Measurements from ENCODE around the gene PPFIA1.

The PPFIA1 gene

GRCh38 chr11:70296681-70297080 is 26.2 kb downstream of the PPFIA1 start:
- FAIRE-seq = no peak
- DNase-seq (ENCODE audit: low spot score) = no peak

GRCh38 chr11:70297341-70297740 is 26.9 kb downstream of the PPFIA1 start:
- FAIRE-seq (no peak), DNase-seq (ENCODE audit: low spot score) (peak; percentile 20)

- no peak for FAIRE-seq
Observed at GRCh38 chr11:70298243-70298915, 27.9 kb downstream of the PPFIA1 start.

GRCh38 chr11:70299636-70300035 is 29.1 kb downstream of the PPFIA1 start:
- no peak for DNase-seq (ENCODE audit: low spot score)
- FAIRE-seq = no peak

More at GRCh38 chr11:70298243-70298915, 27.9 kb downstream of the PPFIA1 start:
- DNase-seq (ENCODE audit: low spot score) = no peak

- DNase-seq (ENCODE audit: low spot score) (no peak), FAIRE-seq (no peak)
Observed at GRCh38 chr11:70301191-70301590, 30.7 kb downstream of the PPFIA1 start.

GRCh38 chr11:70301721-70302418 is 31.4 kb downstream of the PPFIA1 start:
- FAIRE-seq (no peak), DNase-seq (ENCODE audit: low spot score) (no peak)

- DNase-seq (ENCODE audit: low spot score) (no peak), FAIRE-seq (no peak)
Observed at GRCh38 chr11:70302419-70302752, 31.9 kb downstream of the PPFIA1 start.

- DNase-seq (ENCODE audit: low spot score) = no peak
- FAIRE-seq = no peak
Observed at GRCh38 chr11:70303070-70303469, 32.6 kb downstream of the PPFIA1 start.

- DNase-seq (ENCODE audit: low spot score) (no peak), FAIRE-seq (no peak)
Observed at GRCh38 chr11:70304208-70304603, 33.7 kb downstream of the PPFIA1 start.

- no peak for FAIRE-seq
- DNase-seq (ENCODE audit: low spot score) = no peak
Observed at GRCh38 chr11:70305501-70305900, 35.0 kb downstream of the PPFIA1 start.

- FAIRE-seq (no peak), DNase-seq (ENCODE audit: low spot score) (no peak)
Observed at GRCh38 chr11:70306586-70307033, 36.1 kb downstream of the PPFIA1 start.

- DNase-seq (ENCODE audit: low spot score) = no peak
- no peak for FAIRE-seq
Observed at GRCh38 chr11:70307176-70307575, 36.7 kb downstream of the PPFIA1 start.

- no peak for FAIRE-seq
- no peak for DNase-seq (ENCODE audit: low spot score)
Observed at GRCh38 chr11:70311616-70312015, 41.1 kb downstream of the PPFIA1 start.

- no peak for DNase-seq (ENCODE audit: low spot score)
Observed at GRCh38 chr11:70312401-70313357, 42.2 kb downstream of the PPFIA1 start.

GRCh38 chr11:70313945-70314344 is 43.5 kb downstream of the PPFIA1 start:
- no peak for FAIRE-seq
- DNase-seq (ENCODE audit: low spot score) = no peak

More at GRCh38 chr11:70312401-70313357, 42.2 kb downstream of the PPFIA1 start:
- no peak for FAIRE-seq

GRCh38 chr11:70314730-70315129 is 44.2 kb downstream of the PPFIA1 start:
- DNase-seq (ENCODE audit: low spot score) (no peak), FAIRE-seq (no peak)

- FAIRE-seq (no peak), DNase-seq (ENCODE audit: low spot score) (no peak)
Observed at GRCh38 chr11:70315716-70316115, 45.2 kb downstream of the PPFIA1 start.

- DNase-seq (ENCODE audit: low spot score) (no peak), FAIRE-seq (no peak)
Observed at GRCh38 chr11:70317581-70318305, 47.3 kb downstream of the PPFIA1 start.

GRCh38 chr11:70319396-70320076 is 49.0 kb downstream of the PPFIA1 start:
- DNase-seq (ENCODE audit: low spot score) = no peak
- FAIRE-seq = no peak

- FAIRE-seq = no peak
Observed at GRCh38 chr11:70322666-70323065, 52.2 kb downstream of the PPFIA1 start.

GRCh38 chr11:70323806-70324205 is 53.3 kb downstream of the PPFIA1 start:
- FAIRE-seq = no peak
- DNase-seq (ENCODE audit: low spot score) = no peak

More at GRCh38 chr11:70322666-70323065, 52.2 kb downstream of the PPFIA1 start:
- DNase-seq (ENCODE audit: low spot score) = no peak

Measured in RCC 7860 (cell line).